Transverse colon (tissue), 4 donors: ENCODE results near the gene N4BP2L2. TPM values are rescaled to one million over a fixed set of nuclear protein-coding genes. Genes with fewer than 3 reads are reported as not detected.

Experiments
- DNase-seq: peaks from one replicate; pipeline ENCODE4 v3.0.0-alpha.2; 2019
- H3K27ac ChIP-seq, 4 donors: fragments of 200-600 bp; sonication (generic); 2 replicates each; pipeline ENCODE4 v1.5.1; 2016 to 2018; ENCODE audit warnings: inconsistent platforms in 4 of 4
- H3K27me3 ChIP-seq: fragments of 200-600 bp; sonication (generic); 2 replicates; pipeline ENCODE4 v1.5.1; 2017; ENCODE audit warnings: inconsistent platforms
- H3K36me3 ChIP-seq, 4 donors: fragments of 200-600 bp; sonication (generic); 2 replicates each; pipeline ENCODE4 v1.5.1; 2017 to 2019; ENCODE audit warnings: inconsistent platforms in 4 of 4
- H3K4me1 ChIP-seq, 4 donors: fragments of 200-600 bp; sonication (generic); 2 replicates each; pipeline ENCODE4 v1.5.1; 2017 to 2020; ENCODE audit warnings: inconsistent platforms in 4 of 4
- H3K4me3 ChIP-seq, 4 donors: fragments of 200-600 bp; sonication (generic); 1 replicate in 1 of 4; 2 replicates in 3 of 4; pipeline versions ENCODE4 v1.5.1 to v1.6.1; 2017 to 2019; ENCODE audit warnings: inconsistent platforms in 4 of 4
- H3K9me3 ChIP-seq, 2 donors: fragments of 200-600 bp; sonication (generic); 2 replicates each; pipeline ENCODE4 v1.5.1; 2017 to 2019; ENCODE audit warnings: inconsistent platforms in 2 of 2
- EP300 ChIP-seq: sonication (generic); formaldehyde crosslinking; IDR thresholded peaks from one replicate; pipeline ENCODE4 v1.6.1; 2017; ENCODE audit warnings: antibody characterized with exemption, low read depth
- POLR2A ChIP-seq: fragments of 450-650 bp; IDR thresholded peaks from one replicate; pipeline ENCODE4 v1.6.1; 2016; ENCODE audit warnings: antibody characterized with exemption, mild to moderate bottlenecking, moderate library complexity
- POLR2AphosphoS5 ChIP-seq, 3 donors: sonication (generic); formaldehyde crosslinking; IDR thresholded peaks; one replicate each; pipeline ENCODE4 v1.6.1; 2016; ENCODE audit warnings: antibody characterized with exemption in 3 of 3
- WGBS, 2 donors: methylation state at CpG; one replicate each; pipeline ENCODE4 v1.1.5; 2018; ENCODE audit warnings: low coverage in 1 of 2; 5-methylcytosine and 5-hydroxymethylcytosine counted together
- in situ Hi-C, 4 donors: fragments of 200-750 bp; cut with MboI; loops; one replicate each; pipeline versions ENCODE4 v1.15.0 to v1.15.1; 2017; ENCODE audit warnings: low sequenced_read_pairs in 3 of 4, low pct_ligation_motif_present in 1 of 4, low pct_unique_long_range_greater_than_20kb in 1 of 4
- intact Hi-C: fragments of 100-400 bp; cut with DNase I; formaldehyde crosslinking; loops from one replicate; pipeline ENCODE4 v1.15.1; 2023; ENCODE audit warnings: low total_unique reads
- total RNA-seq, 4 donors: library from RNA; depleted of rRNA; stranded (reverse); fragments of >200 nt; gene quantifications; one replicate each; pipeline ENCODE4 v1.1.0, GENCODE V29; 2016
- TF ChIP-seq, protein P1 (sequence below), 5 experiments: fragments of 200-600 bp in 3 of 5; fragments of 450-650 bp in 2 of 5; sonication (generic) in 3 of 5; IDR thresholded peaks; 1 replicate in 2 of 5; 2 replicates in 3 of 5; pipeline ENCODE4 v1.5.1; 2016 to 2017; ENCODE audit warnings: antibody characterized with exemption in 5 of 5, inconsistent platforms in 3 of 5, mild to moderate bottlenecking in 2 of 5, moderate library complexity in 1 of 5

Gene N4BP2L2
- total RNA-seq, 4 donors from 2014 or later = 64.0 to 231 (median 123) TPM

DNA sequence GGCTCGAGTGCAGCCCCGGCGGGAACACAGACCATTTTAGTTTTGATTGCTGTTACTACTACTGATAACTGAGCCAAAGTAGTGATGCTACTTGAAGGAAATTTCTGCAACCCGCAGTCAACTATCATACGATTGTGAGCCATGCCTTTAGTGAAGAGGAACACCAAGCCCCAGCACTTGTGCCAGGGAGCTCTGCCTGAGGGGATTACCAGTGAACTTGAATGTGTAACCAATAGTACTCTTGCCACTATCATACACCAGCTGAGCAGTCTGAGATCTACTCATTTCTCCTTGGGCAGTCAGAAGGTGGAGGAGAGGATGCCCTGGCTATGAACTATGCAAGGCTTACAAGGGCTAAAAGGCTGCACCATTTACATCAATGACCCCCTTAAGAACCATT is 61.7 kb downstream of the N4BP2L2 start:
- TF ChIP-seq EP300 = no peak
- no peak for TF ChIP-seq POLR2AphosphoS5 (IDR thresholded peaks at IDR 0.05)
- TF ChIP-seq, protein P1, sequence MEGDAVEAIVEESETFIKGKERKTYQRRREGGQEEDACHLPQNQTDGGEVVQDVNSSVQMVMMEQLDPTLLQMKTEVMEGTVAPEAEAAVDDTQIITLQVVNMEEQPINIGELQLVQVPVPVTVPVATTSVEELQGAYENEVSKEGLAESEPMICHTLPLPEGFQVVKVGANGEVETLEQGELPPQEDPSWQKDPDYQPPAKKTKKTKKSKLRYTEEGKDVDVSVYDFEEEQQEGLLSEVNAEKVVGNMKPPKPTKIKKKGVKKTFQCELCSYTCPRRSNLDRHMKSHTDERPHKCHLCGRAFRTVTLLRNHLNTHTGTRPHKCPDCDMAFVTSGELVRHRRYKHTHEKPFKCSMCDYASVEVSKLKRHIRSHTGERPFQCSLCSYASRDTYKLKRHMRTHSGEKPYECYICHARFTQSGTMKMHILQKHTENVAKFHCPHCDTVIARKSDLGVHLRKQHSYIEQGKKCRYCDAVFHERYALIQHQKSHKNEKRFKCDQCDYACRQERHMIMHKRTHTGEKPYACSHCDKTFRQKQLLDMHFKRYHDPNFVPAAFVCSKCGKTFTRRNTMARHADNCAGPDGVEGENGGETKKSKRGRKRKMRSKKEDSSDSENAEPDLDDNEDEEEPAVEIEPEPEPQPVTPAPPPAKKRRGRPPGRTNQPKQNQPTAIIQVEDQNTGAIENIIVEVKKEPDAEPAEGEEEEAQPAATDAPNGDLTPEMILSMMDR (IDR thresholded peaks at IDR 0.05) = no peak
- no peak for TF ChIP-seq POLR2A
- DNase-seq = no peak
- Histone ChIP-seq H3K4me3 (no peak overlapping the region), H3K4me1 (no peaks in the 10 kb centered on the region), H3K27me3 (no peaks in the 10 kb centered on the region), H3K27ac (no peak overlapping the region), H3K36me3 (no peaks in the 10 kb centered on the region), H3K9me3 (no peaks in the 10 kb centered on the region)
- intact Hi-C loops (no loop called here), in situ Hi-C loops (no loop called here)
- WGBS, 2 donors = 90 to 100% methylated on average over 2 to 5 of the region's 5 CpGs

GRCh38 chr13:32476021-32476731 is 62.4 kb downstream of the N4BP2L2 start:
- TF ChIP-seq POLR2AphosphoS5 (IDR thresholded peaks at IDR 0.05) (no peak), POLR2A (no peak), EP300 (no peak)
- TF ChIP-seq, protein P1 (IDR thresholded peaks at IDR 0.05) = no peak
- no peak for DNase-seq
- H3K4me3 ChIP-seq = no peak overlapping the region
- intact Hi-C loops (no loop called here), in situ Hi-C loops (no loop called here)
- no peaks in the 10 kb centered on the region for H3K9me3 ChIP-seq
- no peak overlapping the region for H3K27ac ChIP-seq
- no peaks in the 10 kb centered on the region for H3K36me3 ChIP-seq
- no peaks in the 10 kb centered on the region for H3K4me1 ChIP-seq
- WGBS, 2 donors = 84 to 88% methylated on average over 1 to 2 of the region's 2 CpGs
- H3K27me3 ChIP-seq = no peaks in the 10 kb centered on the region

DNA sequence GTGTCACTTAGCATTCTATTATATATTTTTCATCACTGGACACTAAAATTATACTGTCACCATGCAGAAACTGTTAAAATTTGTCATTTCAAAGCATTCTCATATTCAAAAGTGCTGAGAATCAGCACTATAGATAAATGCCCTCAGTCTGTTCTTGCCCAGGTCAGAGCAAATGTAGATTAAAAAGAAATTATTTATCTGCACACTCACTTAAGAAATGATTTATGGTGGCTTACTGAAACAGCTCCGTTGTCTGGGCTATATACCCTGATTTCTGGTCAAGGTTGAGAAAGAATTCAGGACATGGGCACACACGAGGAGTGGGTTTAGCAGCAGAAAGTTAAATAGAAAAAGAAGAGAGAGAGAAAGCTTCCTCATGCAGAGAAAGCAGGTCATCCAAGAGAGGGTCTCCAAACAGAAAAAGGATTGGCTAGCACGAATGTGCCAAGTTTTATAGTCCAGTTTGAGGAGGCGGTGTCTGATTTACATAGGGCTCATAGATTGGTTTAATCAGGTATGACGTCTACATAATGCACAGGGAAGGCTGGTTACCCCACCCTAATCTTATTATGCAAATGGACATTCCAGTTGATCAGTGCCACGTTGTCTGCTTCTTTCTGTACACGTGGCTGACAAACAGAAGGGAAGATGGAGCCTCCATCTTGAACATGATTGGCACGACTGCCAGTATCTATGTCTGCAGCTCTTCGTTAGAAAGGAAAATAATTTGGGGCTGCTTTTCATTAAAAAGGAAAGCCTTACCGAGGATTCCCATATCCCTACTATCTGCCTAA is 63.4 kb downstream of the N4BP2L2 start:
- no peak overlapping the region for H3K27ac ChIP-seq
- no peaks in the 10 kb centered on the region for H3K4me1 ChIP-seq
- no peaks in the 10 kb centered on the region for H3K36me3 ChIP-seq
- 80 to 84% methylated on average over 4 to 10 of the region's 10 CpGs for WGBS, 2 donors
- in situ Hi-C loops (no loop called here), intact Hi-C loops (no loop called here)
- H3K27me3 ChIP-seq = no peaks in the 10 kb centered on the region
- H3K9me3 ChIP-seq = no peaks in the 10 kb centered on the region
- no peak overlapping the region for H3K4me3 ChIP-seq
- DNase-seq = no peak
- TF ChIP-seq, protein P1 (IDR thresholded peaks at IDR 0.05) = no peak
- TF ChIP-seq EP300 (no peak), POLR2AphosphoS5 (IDR thresholded peaks at IDR 0.05) (no peak), POLR2A (no peak)

- TF ChIP-seq POLR2AphosphoS5 (IDR thresholded peaks at IDR 0.05) (no peak), POLR2A (no peak), EP300 (no peak)
- TF ChIP-seq, protein P1 (IDR thresholded peaks at IDR 0.05) = no peak
- in situ Hi-C loops = no loop called here
- WGBS, 2 donors = 89 to 91% methylated on average over 1 of the region's 1 CpG
Measured at GRCh38 chr13:32473650-32474049, 64.9 kb downstream of the N4BP2L2 start.

More at GRCh38 chr13:32473650-32474049, 64.9 kb downstream of the N4BP2L2 start:
- H3K27ac ChIP-seq = no peak overlapping the region
- H3K36me3 ChIP-seq = no peaks in the 10 kb centered on the region
- no peak overlapping the region for H3K4me3 ChIP-seq
- intact Hi-C loops = no loop called here
- no peaks in the 10 kb centered on the region for H3K9me3 ChIP-seq
- H3K4me1 ChIP-seq = no peaks in the 10 kb centered on the region
- DNase-seq = no peak
- H3K27me3 ChIP-seq = no peaks in the 10 kb centered on the region
